ENCODE measurements around the gene DAB2IP.

DAB2IP gene

DNA sequence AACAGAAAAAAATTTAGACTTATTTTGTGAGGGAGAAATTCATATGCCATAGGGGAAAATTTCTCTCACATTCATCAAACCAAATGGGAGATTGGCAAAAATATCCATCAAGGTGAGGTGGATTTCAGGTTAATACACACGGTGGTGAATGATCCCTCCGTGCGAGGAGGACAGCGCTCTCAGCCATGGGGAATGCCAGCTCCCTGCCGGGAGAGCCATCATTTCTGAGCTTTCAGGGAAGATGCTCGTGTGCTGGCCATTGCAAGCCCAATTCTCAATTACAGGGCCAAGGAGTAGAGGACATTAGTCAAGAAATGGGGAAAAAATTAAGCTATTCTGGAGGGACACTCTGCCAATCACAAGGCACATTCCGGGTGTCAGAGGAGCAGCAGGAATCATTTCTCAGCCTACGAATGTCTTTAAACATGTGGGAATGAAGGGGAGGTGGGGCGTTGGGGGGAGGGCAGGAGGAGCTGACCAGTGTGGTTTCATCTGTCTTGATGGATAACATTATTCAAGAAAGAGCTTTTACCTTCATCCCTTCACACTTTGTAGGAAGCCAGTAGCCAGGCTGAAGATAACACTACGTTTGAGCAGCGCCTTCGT lies 165.5 kb downstream of the DAB2IP start:
- WGBS, 2 experiments = 56 to 62% methylated on average over 11 to 12 of the region's 12 CpGs
- Histone ChIP-seq H3K27me3 (ENCODE audit: control insufficient read depth, insufficient read depth, low read length, poor library complexity, severe bottlenecking) (no peaks in the 10 kb centered on the region), H3K4me3 (ENCODE audit: insufficient read depth, low read depth, low read length) (no peak overlapping the region), H3K27ac (ENCODE audit: insufficient read depth, low read depth, low read length, poor library complexity, severe bottlenecking) (no peak overlapping the region), H3K36me3 (ENCODE audit: control insufficient read depth, insufficient read depth, low read length) (no peaks in the 10 kb centered on the region), H3K9me3 (ENCODE audit: control insufficient read depth, low read length) (no peaks in the 10 kb centered on the region), H3K4me1 (ENCODE audit: control insufficient read depth, insufficient read depth, low read length) (peaks cover 90% of the 10 kb centered on the region)

DNA sequence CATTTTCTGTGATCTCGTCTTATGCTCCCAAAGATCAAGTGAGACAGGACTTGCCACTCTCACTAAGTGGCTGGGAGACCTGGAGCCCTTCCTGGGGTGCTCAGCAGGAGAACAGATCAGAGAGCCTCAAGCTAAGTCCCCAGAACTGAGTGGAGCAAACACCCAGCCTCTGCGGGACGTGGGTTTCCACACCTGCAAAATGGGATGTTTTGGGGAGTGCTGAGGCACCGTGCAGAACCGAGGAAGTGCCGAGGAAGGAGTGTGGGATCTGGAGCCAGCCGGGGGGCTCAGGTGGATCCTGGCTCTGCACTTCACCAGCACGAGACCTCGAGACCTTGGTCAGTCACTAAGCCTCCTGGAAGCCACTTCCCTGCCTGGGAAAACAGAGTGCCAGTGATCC lies 166.0 kb downstream of the DAB2IP start:
- WGBS, 2 experiments = 91 to 93% methylated on average over 9 of the region's 9 CpGs
- Histone ChIP-seq H3K4me3 (ENCODE audit: insufficient read depth, low read depth, low read length) (no peak overlapping the region), H3K4me1 (ENCODE audit: control insufficient read depth, insufficient read depth, low read length) (peaks cover 86% of the 10 kb centered on the region), H3K9me3 (ENCODE audit: control insufficient read depth, low read length) (no peaks in the 10 kb centered on the region), H3K27ac (ENCODE audit: insufficient read depth, low read depth, low read length, poor library complexity, severe bottlenecking) (no peak overlapping the region), H3K36me3 (ENCODE audit: control insufficient read depth, insufficient read depth, low read length) (no peaks in the 10 kb centered on the region), H3K27me3 (ENCODE audit: control insufficient read depth, insufficient read depth, low read length, poor library complexity, severe bottlenecking) (no peaks in the 10 kb centered on the region)

DNA sequence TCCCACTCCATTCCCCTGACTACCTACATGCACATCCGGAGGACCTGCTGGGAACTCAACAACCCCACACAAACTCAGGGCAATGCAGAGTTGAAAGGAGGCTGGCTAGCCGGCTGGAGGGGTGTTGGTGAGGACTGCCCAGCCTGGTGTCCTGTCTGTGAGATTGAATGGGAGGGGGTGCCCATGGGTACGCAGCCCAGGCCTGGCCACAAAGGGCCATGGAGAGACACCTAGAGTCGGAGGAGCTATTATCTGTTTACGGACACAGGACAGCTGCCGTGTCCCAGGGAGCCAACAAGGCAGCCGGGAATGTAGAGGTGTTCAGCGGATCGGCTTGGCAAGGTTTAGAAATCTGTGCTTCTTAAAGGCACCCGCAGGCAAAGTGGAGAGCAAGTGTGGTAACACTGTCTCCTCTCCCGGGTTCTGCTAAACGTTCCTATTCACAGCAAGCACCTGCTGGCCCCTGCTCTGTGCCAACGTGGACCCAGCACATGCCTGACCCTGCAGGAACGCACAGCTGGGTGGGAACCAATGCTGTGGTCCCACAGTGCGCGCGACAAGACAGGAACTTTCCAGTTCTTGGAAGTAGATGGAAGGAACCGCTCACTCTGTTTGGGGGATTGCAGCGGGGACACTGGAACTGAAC lies 166.7 kb downstream of the DAB2IP start:
- Histone ChIP-seq H3K36me3 (ENCODE audit: control insufficient read depth, insufficient read depth, low read length) (no peaks in the 10 kb centered on the region), H3K9me3 (ENCODE audit: control insufficient read depth, low read length) (no peaks in the 10 kb centered on the region), H3K4me1 (ENCODE audit: control insufficient read depth, insufficient read depth, low read length) (peaks cover 79% of the 10 kb centered on the region), H3K27me3 (ENCODE audit: control insufficient read depth, insufficient read depth, low read length, poor library complexity, severe bottlenecking) (no peaks in the 10 kb centered on the region), H3K4me3 (ENCODE audit: insufficient read depth, low read depth, low read length) (no peak overlapping the region), H3K27ac (ENCODE audit: insufficient read depth, low read depth, low read length, poor library complexity, severe bottlenecking) (no peak overlapping the region)
- WGBS, 2 experiments = 87 to 88% methylated on average over 19 of the region's 19 CpGs

DNA sequence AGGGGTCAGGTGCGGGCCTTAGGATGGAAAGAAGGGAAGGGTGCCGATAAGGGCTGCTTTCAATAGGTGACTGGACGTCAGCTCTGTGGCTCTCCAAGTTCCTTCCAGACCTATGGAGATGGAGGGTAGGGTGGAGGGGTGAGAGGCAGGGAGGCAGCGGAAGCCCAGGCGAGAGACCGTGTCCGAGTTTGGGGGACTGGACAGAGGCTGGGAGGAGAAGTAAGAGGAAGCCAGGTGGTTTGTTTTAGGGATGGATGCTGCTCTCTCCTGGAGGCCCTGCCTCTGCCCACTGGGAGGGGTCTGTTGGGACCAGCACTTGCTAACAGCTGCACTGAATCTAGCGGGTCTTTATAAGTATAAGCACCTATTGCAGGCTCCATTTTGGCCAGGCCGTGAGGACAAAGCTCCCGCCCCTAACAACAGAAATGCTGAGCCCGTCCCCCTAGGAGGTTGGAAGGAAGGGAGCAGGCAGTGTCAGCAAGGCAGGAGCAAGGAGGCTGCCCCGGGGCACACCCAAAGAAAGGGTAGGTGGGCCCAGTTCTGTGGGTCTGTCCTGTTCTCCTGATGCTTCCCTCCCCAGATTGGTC lies 167.5 kb downstream of the DAB2IP start:
- H3K4me1 ChIP-seq (ENCODE audit: control insufficient read depth, insufficient read depth, low read length) = peaks cover 71% of the 10 kb centered on the region
- WGBS, 2 experiments = 74 to 75% methylated on average over 12 of the region's 12 CpGs
- H3K27me3 ChIP-seq (ENCODE audit: control insufficient read depth, insufficient read depth, low read length, poor library complexity, severe bottlenecking) = no peaks in the 10 kb centered on the region
- H3K36me3 ChIP-seq (ENCODE audit: control insufficient read depth, insufficient read depth, low read length) = no peaks in the 10 kb centered on the region
- H3K9me3 ChIP-seq (ENCODE audit: control insufficient read depth, low read length) = no peaks in the 10 kb centered on the region
- H3K27ac ChIP-seq (ENCODE audit: insufficient read depth, low read depth, low read length, poor library complexity, severe bottlenecking) = peak overlapping the region; percentile 74
- no peak overlapping the region for H3K4me3 ChIP-seq (ENCODE audit: insufficient read depth, low read depth, low read length)

DNA sequence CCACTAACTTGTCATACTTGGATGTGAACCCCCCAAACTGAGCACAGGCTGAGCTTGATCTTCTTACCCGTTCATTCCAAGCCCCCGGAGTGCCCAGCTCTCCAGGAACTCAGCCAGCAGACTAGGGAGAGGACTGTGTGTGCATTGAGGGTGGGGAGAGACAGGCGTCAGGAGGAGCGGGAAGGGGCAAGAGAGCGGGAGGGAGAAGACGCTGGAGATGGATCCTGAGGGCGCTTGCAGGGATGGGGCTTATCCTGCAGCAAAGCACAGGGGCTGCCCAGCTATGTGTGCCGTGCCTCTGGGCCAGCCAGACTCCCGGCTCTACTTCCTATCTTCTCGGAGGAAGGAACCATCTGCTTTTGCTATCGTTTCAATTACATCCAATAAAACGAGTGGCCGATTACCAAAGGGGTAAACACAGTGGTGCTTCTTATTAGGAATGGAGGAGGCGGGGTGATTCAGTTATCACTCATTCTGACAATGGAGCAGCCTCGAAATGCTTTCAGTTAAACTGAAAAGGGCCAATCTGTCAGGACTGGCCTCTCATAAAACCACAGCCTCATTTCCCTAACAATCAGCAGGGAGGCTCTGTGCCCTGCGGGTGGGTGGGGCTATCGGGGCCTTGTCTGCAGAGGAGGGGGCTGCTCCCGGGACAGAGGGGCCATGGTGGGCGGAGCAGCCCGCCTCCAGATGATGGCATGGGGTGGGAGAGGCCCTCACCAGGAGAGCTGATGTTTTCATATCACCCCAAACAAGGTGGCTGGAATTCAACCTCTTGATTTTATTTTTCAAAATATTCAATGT lies 168.2 kb downstream of the DAB2IP start:
- Histone ChIP-seq H3K27ac (ENCODE audit: insufficient read depth, low read depth, low read length, poor library complexity, severe bottlenecking) (peak overlapping the region; percentile 74), H3K4me3 (ENCODE audit: insufficient read depth, low read depth, low read length) (no peak overlapping the region), H3K36me3 (ENCODE audit: control insufficient read depth, insufficient read depth, low read length) (no peaks in the 10 kb centered on the region), H3K9me3 (ENCODE audit: control insufficient read depth, low read length) (no peaks in the 10 kb centered on the region), H3K27me3 (ENCODE audit: control insufficient read depth, insufficient read depth, low read length, poor library complexity, severe bottlenecking) (no peaks in the 10 kb centered on the region), H3K4me1 (ENCODE audit: control insufficient read depth, insufficient read depth, low read length) (peaks cover 64% of the 10 kb centered on the region)
- 17 to 23% methylated on average over 20 of the region's 20 CpGs for WGBS, 2 experiments

DNA sequence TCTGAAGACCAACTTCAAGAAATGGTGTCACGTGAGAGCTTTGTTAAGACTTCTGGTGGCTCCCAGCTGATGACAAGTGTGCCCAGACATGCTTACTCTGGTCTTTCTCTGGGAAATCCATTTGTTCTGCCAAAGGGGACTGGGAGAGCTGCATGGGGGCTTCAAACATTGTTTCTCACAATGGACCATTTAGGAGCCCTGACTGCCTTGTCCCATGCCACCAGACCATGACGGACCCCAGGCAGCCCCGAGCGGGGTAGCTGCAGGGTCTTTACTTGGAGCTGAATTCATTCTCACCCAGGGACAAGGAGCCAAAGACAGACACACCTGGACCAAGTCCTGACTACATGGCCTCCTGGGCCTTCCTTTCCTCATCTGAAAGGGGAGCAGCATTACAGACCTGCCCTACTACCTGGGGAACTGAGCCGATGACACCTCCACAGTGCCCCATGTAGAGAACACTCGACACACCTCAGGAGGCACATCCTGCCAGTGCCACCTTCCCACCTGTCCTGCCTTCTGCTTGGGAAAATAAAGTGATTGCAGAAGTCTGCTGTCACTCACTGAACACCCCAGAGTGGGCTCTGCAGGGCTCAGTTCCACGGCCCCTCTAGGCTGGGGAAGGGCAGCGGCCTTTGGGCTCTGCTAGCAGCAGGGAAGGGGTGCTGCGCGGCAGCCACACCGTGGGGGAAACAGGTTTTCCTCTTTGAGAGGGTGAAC lies 169.0 kb downstream of the DAB2IP start:
- H3K4me3 ChIP-seq (ENCODE audit: insufficient read depth, low read depth, low read length) = no peak overlapping the region
- no peaks in the 10 kb centered on the region for H3K9me3 ChIP-seq (ENCODE audit: control insufficient read depth, low read length)
- peaks cover 57% of the 10 kb centered on the region for H3K4me1 ChIP-seq (ENCODE audit: control insufficient read depth, insufficient read depth, low read length)
- H3K27me3 ChIP-seq (ENCODE audit: control insufficient read depth, insufficient read depth, low read length, poor library complexity, severe bottlenecking) = no peaks in the 10 kb centered on the region
- H3K27ac ChIP-seq (ENCODE audit: insufficient read depth, low read depth, low read length, poor library complexity, severe bottlenecking) = no peak overlapping the region
- 92% methylated on average over 11 of the region's 11 CpGs for WGBS, 2 experiments
- no peaks in the 10 kb centered on the region for H3K36me3 ChIP-seq (ENCODE audit: control insufficient read depth, insufficient read depth, low read length)

DNA sequence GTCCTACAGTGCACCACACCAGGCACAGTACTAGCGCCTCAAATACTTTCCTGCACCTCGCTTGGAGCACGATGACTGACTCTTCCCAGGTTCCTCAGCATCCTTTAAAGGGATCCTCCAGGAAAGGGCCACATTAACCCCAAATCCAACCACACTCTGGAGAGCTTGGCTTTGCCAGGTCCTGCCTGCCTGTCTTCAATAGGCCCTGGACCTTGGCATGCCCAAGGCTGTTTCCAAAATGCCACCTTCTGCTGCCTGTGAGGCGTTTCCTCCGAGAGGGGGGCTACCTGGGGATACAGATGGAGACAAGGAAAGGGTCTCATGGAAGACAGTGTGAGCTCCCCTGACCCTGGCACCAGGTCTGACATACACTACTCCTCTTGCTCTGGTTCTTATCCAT lies 169.9 kb downstream of the DAB2IP start:
- Histone ChIP-seq H3K27me3 (ENCODE audit: control insufficient read depth, insufficient read depth, low read length, poor library complexity, severe bottlenecking) (no peaks in the 10 kb centered on the region), H3K4me1 (ENCODE audit: control insufficient read depth, insufficient read depth, low read length) (peaks cover 48% of the 10 kb centered on the region), H3K36me3 (ENCODE audit: control insufficient read depth, insufficient read depth, low read length) (no peaks in the 10 kb centered on the region), H3K9me3 (ENCODE audit: control insufficient read depth, low read length) (no peaks in the 10 kb centered on the region), H3K27ac (ENCODE audit: insufficient read depth, low read depth, low read length, poor library complexity, severe bottlenecking) (no peak overlapping the region), H3K4me3 (ENCODE audit: insufficient read depth, low read depth, low read length) (no peak overlapping the region)
- 95% methylated on average over 5 of the region's 5 CpGs for WGBS, 2 experiments

DNA sequence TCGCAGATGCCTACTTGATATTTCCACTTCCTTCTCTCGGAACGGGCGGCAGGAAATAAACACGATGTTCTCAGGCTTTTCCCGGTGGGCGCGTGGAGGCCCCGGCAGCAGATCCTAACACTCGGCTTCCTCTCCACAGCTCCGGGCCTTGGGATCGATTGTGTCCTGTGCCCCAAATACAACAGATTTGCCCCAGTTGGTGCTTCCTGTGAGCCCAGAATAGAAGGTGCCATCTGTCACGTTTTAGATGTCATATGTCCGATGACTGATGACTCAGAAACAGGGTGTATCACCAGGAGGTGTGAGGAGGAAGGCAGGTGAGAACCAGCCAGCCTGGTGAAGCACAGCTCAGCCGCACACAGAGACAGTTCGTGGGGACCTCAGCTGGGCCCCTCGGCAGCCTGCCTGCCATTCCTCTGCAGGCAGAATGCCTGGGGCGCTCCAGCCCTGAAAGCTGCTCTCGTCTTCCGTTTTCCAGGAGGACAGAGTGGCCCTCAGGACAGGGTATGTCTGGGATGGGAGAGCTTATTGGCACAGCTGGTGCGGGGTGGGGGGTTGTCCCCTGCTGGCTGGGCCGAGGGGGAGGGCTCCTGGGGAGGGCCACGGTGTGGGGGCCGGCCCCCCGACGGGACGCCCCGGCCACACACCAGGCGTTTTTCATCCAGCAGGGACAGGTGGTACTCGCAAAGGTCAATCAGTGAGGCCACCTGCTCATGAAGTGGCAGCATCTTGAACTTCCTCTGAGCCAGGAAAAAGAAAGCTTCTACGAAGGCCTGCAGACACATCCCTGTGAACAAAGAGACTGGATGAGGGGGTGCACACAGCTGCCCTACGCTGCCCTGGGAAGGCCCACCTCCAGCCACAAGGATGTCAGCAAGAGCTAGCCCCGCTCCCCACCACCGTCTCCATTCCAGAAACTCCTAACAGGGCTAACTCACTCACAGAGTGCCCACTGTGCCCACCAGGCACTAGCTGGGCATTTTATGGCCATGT lies 171.0 kb downstream of the DAB2IP start:
- H3K27me3 ChIP-seq (ENCODE audit: control insufficient read depth, insufficient read depth, low read length, poor library complexity, severe bottlenecking) = no peaks in the 10 kb centered on the region
- WGBS, 2 experiments = 90 to 92% methylated on average over 34 of the region's 34 CpGs

More for the DNA sequence above, 171.0 kb downstream of the DAB2IP start:
- no peak overlapping the region for H3K27ac ChIP-seq (ENCODE audit: insufficient read depth, low read depth, low read length, poor library complexity, severe bottlenecking)
- no peaks in the 10 kb centered on the region for H3K9me3 ChIP-seq (ENCODE audit: control insufficient read depth, low read length)
- H3K36me3 ChIP-seq (ENCODE audit: control insufficient read depth, insufficient read depth, low read length) = no peaks in the 10 kb centered on the region
- no peak overlapping the region for H3K4me3 ChIP-seq (ENCODE audit: insufficient read depth, low read depth, low read length)
- H3K4me1 ChIP-seq (ENCODE audit: control insufficient read depth, insufficient read depth, low read length) = peaks cover 37% of the 10 kb centered on the region

Measured in ectodermal cell (in vitro differentiated cells).